NT2/D1 (cell line): ENCODE data around the gene ARHGEF33.

Source experiments
- DNase-seq: peaks from one replicate; pipeline ENCODE4 v3.0.0-alpha.2; 2011; ENCODE audit warnings: low read depth, low spot score
- H3K27me3 ChIP-seq: 2 replicates; pipeline ENCODE4 v1.6.0; 2011; ENCODE audit warnings: mild to moderate bottlenecking; ENCODE audit not compliant: insufficient read length, insufficient read depth
- H3K36me3 ChIP-seq: 2 replicates; pipeline ENCODE4 v1.6.1; 2011; ENCODE audit warnings: mild to moderate bottlenecking, low read length, mixed read lengths; ENCODE audit not compliant: insufficient read depth, insufficient read length
- H3K4me1 ChIP-seq: 2 replicates; pipeline ENCODE4 v1.5.1; 2011; ENCODE audit not compliant: insufficient read depth, insufficient read length
- H3K4me3 ChIP-seq: 2 replicates; pipeline ENCODE4 v1.5.1; 2011; ENCODE audit warnings: low read depth; ENCODE audit not compliant: insufficient read length
- H3K9ac ChIP-seq: 2 replicates; pipeline ENCODE4 v1.6.0; 2011; ENCODE audit warnings: low read depth; ENCODE audit not compliant: insufficient read length
- H3K9me3 ChIP-seq: 2 replicates; pipeline ENCODE4 v1.5.1; 2011; ENCODE audit warnings: mild to moderate bottlenecking, low read length; ENCODE audit not compliant: insufficient read depth
- SUZ12 ChIP-seq: IDR thresholded peaks from 2 replicates; pipeline ENCODE4 v1.6.1; 2011; ENCODE audit not compliant: insufficient read length, insufficient read depth; ENCODE audit errors: extremely low read depth
- YY1 ChIP-seq: IDR thresholded peaks from 2 replicates; pipeline ENCODE4 v1.6.1; 2011; ENCODE audit not compliant: insufficient read length, insufficient read depth
- ZNF274 ChIP-seq: IDR thresholded peaks from 2 replicates; pipeline ENCODE4 v1.6.1; 2011; ENCODE audit warnings: mild to moderate bottlenecking, low read depth, low read length

Gene ARHGEF33

GRCh38 chr2:38892819-38893218, 3.1 kb downstream of the ARHGEF33 start:
- Histone ChIP-seq H3K4me1 (no peaks in the 10 kb centered on the region), H3K27me3 (no peaks in the 10 kb centered on the region), H3K4me3 (no peak overlapping the region), H3K9ac (no peak overlapping the region), H3K9me3 (no peaks in the 10 kb centered on the region), H3K36me3 (no peaks in the 10 kb centered on the region)
- TF ChIP-seq SUZ12 (no peak), ZNF274 (no peak), YY1 (no peak)
- DNase-seq: no peak

- Histone ChIP-seq H3K4me1 (no peaks in the 10 kb centered on the region), H3K4me3 (no peak overlapping the region), H3K9me3 (no peaks in the 10 kb centered on the region), H3K9ac (no peak overlapping the region), H3K27me3 (no peaks in the 10 kb centered on the region), H3K36me3 (no peaks in the 10 kb centered on the region)
- TF ChIP-seq YY1 (no peak), ZNF274 (no peak), SUZ12 (no peak)
- no peak for DNase-seq
These were observed 8.6 kb downstream of the ARHGEF33 start for GRCh38 chr2:38898256-38898655.

GRCh38 chr2:38900726-38901125, 11.1 kb downstream of the ARHGEF33 start:
- Histone ChIP-seq H3K4me1 (no peaks in the 10 kb centered on the region), H3K4me3 (no peak overlapping the region), H3K9me3 (no peaks in the 10 kb centered on the region), H3K36me3 (no peaks in the 10 kb centered on the region), H3K9ac (no peak overlapping the region), H3K27me3 (no peaks in the 10 kb centered on the region)
- DNase-seq: no peak
- TF ChIP-seq YY1: no peak
- no peak for TF ChIP-seq SUZ12
- no peak for TF ChIP-seq ZNF274

GRCh38 chr2:38905251-38905650, 15.6 kb downstream of the ARHGEF33 start:
- no peak overlapping the region for H3K4me3 ChIP-seq
- no peak for TF ChIP-seq ZNF274
- no peak for TF ChIP-seq YY1
- TF ChIP-seq SUZ12: no peak

GRCh38 chr2:38907242-38907641, 17.6 kb downstream of the ARHGEF33 start:
- Histone ChIP-seq H3K4me3 (no peak overlapping the region), H3K27me3 (no peaks in the 10 kb centered on the region), H3K9ac (no peak overlapping the region), H3K36me3 (no peaks in the 10 kb centered on the region), H3K9me3 (no peaks in the 10 kb centered on the region), H3K4me1 (peaks cover 2% of the 10 kb centered on the region)
- no peak for TF ChIP-seq YY1
- TF ChIP-seq SUZ12: no peak
- no peak for TF ChIP-seq ZNF274
- DNase-seq: no peak

More at GRCh38 chr2:38905251-38905650, 15.6 kb downstream of the ARHGEF33 start:
- Histone ChIP-seq H3K9ac (no peak overlapping the region), H3K27me3 (no peaks in the 10 kb centered on the region), H3K9me3 (no peaks in the 10 kb centered on the region), H3K4me1 (no peaks in the 10 kb centered on the region), H3K36me3 (no peaks in the 10 kb centered on the region)
- DNase-seq: no peak

GRCh38 chr2:38907743-38908562, 18.3 kb downstream of the ARHGEF33 start:
- Histone ChIP-seq H3K4me3 (no peak overlapping the region), H3K36me3 (no peaks in the 10 kb centered on the region), H3K27me3 (no peaks in the 10 kb centered on the region), H3K4me1 (peaks cover 2% of the 10 kb centered on the region), H3K9me3 (no peaks in the 10 kb centered on the region), H3K9ac (no peak overlapping the region)
- no peak for DNase-seq
- TF ChIP-seq SUZ12: no peak
- TF ChIP-seq ZNF274: no peak
- TF ChIP-seq YY1: no peak

GRCh38 chr2:38909872-38910271, 20.2 kb downstream of the ARHGEF33 start:
- TF ChIP-seq SUZ12: no peak
- no peak for TF ChIP-seq ZNF274
- no peak for TF ChIP-seq YY1
- Histone ChIP-seq H3K27me3 (no peaks in the 10 kb centered on the region), H3K9ac (no peak overlapping the region), H3K9me3 (no peaks in the 10 kb centered on the region), H3K4me1 (peaks cover 2% of the 10 kb centered on the region), H3K36me3 (no peaks in the 10 kb centered on the region), H3K4me3 (no peak overlapping the region)
- DNase-seq: no peak

GRCh38 chr2:38911191-38911590, 21.5 kb downstream of the ARHGEF33 start:
- no peak for TF ChIP-seq ZNF274
- no peak for TF ChIP-seq YY1
- no peak for TF ChIP-seq SUZ12
- Histone ChIP-seq H3K4me3 (no peak overlapping the region), H3K4me1 (peaks cover 2% of the 10 kb centered on the region), H3K9ac (no peak overlapping the region), H3K9me3 (no peaks in the 10 kb centered on the region), H3K27me3 (no peaks in the 10 kb centered on the region), H3K36me3 (no peaks in the 10 kb centered on the region)
- no peak for DNase-seq
